Measurements from ENCODE around the gene ACP3.

The ACP3 gene

DNA sequence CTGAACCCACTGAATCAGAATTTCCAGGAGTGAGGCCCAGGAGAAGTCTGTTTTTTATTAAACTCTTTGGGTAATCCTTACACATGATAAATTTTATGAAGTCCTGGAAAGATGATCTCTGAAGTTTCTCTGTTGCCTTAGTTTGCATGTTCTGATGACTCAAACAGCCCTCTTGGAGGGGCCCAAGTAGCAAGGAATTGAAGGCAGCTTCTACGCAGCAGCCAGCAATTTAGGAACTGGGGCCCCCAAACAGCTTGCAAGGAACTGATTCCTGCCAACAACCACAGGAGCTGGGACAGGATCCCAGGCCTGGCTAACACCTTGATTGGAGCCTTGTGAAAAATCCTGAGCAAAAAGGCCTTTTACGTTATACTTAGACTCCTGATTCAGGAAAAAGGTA is 5.4 kb upstream of the ACP3 start:
- DNase-seq (ENCODE audit: low read depth in 1 of 2, low spot score in 1 of 2), result no peak

DNA sequence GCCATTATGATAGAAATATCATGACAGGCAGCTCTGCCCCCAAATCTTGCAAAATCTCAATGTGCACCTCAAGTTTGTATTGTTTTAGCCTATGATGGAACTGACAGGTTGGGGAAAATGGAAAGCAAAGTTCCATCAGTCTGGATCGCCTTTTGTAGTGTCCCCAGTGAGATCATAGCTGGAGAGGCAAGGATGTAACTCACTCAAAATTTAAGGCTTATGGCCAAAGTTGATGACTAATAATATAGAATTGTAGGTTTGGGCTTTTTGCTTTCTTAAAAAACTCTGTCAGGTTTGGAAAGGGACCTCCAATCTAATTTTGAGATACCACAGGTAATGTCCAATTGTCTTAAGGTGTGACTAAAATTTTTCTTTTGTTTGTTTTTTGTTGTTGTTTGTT is 1.4 kb upstream of the ACP3 start:
- DNase-seq (ENCODE audit: low read depth in 1 of 2, low spot score in 1 of 2), result no peak

- no peak for DNase-seq (ENCODE audit: low read depth in 1 of 2, low spot score in 1 of 2)
Measured at GRCh38 chr3:132318451-132318850, 1.2 kb downstream of the ACP3 start.

DNA sequence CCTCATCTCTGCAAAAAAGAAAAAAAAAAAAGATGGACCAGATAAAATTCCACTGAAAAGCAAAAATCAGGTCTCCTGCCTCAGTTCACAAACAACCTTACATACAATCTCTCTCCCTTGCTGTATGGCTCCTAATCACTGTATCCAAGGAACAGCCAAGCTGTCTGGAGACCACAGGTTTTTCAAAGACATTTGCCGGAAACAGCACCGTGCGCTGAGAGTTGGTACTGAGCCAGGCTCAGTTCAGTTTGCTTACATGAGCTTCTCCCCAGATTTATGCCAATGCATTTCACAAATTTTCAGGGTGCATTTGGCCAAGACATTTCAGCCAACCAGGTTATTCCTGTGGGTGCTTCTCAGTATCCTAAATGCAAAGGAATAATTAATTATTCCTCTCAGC is 4.1 kb downstream of the ACP3 start:
- no peak for DNase-seq (ENCODE audit: low read depth in 1 of 2, low spot score in 1 of 2)

- no peak for DNase-seq (ENCODE audit: low read depth in 1 of 2, low spot score in 1 of 2)
Measured at GRCh38 chr3:132325103-132325606, 7.9 kb downstream of the ACP3 start.

GRCh38 chr3:132325634-132326033 is 8.4 kb downstream of the ACP3 start:
- no peak for DNase-seq (ENCODE audit: low read depth in 1 of 2, low spot score in 1 of 2)

DNA sequence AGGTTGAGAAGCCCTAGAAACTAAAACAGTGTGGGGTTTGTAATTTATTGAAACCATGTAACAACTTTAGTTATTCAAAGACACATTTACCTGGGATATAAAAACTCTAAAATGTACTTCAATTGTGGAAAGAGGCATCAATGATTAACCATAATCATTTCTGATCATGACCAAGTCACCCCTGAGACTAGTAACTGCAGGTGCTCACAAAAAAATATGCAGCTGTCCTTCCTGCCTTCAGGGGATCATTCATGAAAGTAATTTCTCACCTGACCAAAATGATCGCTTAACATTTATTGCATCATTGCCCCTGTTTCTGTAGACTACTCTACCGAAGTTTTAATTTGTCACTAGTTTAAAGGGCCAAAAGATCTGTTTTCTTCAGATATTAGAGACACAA is 9.0 kb downstream of the ACP3 start:
- DNase-seq (ENCODE audit: low read depth in 1 of 2, low spot score in 1 of 2), result no peak

DNA sequence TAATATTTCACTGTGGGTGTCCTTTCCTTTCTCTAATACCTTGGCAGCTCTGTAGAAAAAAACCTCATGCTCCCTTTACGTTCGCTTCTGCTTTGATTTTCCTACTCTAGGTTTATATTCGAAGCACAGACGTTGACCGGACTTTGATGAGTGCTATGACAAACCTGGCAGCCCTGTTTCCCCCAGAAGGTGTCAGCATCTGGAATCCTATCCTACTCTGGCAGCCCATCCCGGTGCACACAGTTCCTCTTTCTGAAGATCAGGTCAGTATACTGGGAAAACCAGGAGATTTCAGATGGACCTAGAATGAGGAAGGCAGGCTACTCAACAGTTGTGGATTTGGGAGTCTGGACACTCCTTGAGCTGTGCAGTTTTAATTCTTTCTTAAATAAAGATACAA is 14.9 kb downstream of the ACP3 start:
- DNase-seq (ENCODE audit: low read depth in 1 of 2, low spot score in 1 of 2), result no peak

- DNase-seq (ENCODE audit: low read depth in 1 of 2, low spot score in 1 of 2), result no peak
Measured at GRCh38 chr3:132332508-132332907, 15.3 kb downstream of the ACP3 start.

- no peak for DNase-seq (ENCODE audit: low read depth in 1 of 2, low spot score in 1 of 2)
Measured at GRCh38 chr3:132341746-132342145, 24.5 kb downstream of the ACP3 start.

DNA sequence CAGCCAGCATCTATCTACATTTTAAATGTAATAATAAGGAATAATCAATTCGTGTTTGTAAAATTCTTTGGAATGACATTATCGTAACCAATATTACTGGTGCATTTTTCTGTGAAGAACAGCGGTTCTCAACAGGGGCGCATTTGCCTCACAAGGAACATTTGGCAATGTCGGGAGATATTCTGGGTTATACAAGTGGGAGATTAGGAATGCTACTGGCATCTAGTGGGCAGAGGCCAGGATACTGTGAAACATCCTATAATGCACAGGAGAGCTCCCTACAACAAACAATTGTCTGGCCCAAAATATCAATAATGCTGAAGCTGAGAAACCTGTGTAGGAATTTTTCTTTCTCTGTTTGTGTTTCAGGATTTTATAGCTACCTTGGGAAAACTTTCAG is 25.0 kb downstream of the ACP3 start:
- DNase-seq (ENCODE audit: low read depth in 1 of 2, low spot score in 1 of 2), result no peak

GRCh38 chr3:132342610-132343009 is 25.4 kb downstream of the ACP3 start:
- DNase-seq (ENCODE audit: low read depth in 1 of 2, low spot score in 1 of 2), result no peak

DNA sequence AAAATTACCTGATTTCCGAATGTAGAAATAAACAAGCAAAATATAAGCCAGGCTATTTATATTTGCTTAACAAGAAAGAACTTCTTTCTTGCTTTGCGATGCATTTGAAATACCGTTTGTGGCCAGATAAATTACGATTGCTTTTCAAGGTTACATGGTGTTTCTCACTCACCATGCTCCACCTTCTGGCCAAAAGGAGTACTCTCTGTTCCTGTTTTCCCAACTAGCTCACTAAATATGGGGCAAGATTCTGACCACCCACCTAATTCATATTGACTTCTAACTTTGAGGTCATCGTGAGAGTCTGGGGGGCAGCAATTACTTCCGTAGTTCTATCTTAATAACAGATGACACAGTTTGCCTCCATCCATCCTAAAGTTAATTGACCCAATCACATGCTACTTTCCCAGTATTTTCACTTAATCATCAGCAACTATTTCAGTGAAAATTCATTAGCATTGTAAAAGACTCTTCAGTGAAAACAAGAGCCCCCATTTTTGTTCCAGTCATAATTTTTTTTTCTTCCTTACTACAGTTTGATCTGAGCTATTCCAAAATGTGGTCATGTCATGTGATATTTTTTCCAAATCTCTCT is 25.9 kb downstream of the ACP3 start:
- DNase-seq (ENCODE audit: low read depth in 1 of 2, low spot score in 1 of 2), result no peak

DNA sequence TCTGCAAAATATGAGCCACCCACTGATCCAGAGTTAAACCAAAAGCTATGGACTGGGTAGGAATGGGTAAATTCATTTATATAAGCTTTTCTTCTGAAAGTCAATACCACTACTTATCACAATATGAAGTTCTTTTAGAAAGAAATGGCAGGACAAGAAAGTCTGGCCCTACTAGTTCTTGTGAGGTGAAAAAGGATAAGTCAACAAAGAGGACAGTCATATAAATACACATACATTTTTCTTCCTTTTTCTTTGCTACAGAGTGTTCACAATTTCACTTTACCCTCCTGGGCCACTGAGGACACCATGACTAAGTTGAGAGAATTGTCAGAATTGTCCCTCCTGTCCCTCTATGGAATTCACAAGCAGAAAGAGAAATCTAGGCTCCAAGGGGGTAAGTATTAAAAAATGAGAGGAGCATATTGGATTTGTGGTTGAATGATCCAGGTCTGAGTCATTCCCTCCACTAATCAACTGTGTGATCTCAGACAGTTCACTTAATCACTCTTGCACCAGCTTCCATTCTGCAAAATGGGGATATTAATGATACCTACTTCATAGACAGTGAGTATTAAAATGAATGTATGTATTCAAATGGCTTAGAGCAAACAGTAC is 27.6 kb downstream of the ACP3 start:
- no peak for DNase-seq (ENCODE audit: low read depth in 1 of 2, low spot score in 1 of 2)

GRCh38 chr3:132346841-132347736 is 29.9 kb downstream of the ACP3 start:
- no peak for DNase-seq (ENCODE audit: low read depth in 1 of 2, low spot score in 1 of 2)

- DNase-seq (ENCODE audit: low read depth in 1 of 2, low spot score in 1 of 2), result no peak
Measured at GRCh38 chr3:132347811-132348210, 30.6 kb downstream of the ACP3 start.

DNA sequence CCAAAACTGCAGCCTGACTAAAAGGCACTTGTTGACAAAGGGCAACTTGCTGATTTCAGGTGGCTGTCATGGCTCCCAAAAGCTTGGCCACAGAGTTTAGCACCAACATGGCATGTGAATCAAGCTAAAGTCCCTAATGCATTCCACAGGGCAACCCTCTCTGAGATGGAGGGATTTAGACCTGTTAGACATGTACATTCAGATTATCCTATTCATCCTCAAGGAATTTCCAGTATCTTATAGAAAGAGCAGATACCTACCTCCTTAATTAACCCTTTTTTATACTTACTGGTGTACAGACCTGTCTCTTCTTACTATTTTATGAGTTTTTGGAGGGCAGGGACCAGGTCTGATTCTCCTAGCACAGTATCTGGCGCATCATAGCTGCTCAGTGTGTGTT is 31.3 kb downstream of the ACP3 start:
- no peak for DNase-seq (ENCODE audit: low read depth in 1 of 2, low spot score in 1 of 2)

DNA sequence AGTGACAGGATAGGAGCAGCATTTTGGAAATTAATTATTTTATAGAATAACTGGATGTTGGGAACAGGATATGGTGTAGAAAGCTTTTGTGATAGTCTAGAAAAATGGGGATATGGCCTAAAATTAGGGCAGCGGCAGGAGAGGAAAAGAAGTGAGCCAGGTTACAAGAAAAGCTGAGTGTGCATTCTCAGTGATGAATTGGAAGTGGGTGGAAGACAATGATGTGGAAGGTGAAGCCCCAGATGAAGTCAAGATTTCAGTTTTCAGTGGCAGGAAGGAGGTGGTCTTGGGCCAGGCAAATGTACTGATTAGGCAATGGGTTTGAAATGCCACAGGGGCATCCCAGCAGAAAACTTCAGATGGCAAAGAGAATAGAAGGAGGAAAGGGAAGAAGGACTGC is 33.6 kb downstream of the ACP3 start:
- DNase-seq (ENCODE audit: low read depth in 1 of 2, low spot score in 1 of 2), result no peak

DNA sequence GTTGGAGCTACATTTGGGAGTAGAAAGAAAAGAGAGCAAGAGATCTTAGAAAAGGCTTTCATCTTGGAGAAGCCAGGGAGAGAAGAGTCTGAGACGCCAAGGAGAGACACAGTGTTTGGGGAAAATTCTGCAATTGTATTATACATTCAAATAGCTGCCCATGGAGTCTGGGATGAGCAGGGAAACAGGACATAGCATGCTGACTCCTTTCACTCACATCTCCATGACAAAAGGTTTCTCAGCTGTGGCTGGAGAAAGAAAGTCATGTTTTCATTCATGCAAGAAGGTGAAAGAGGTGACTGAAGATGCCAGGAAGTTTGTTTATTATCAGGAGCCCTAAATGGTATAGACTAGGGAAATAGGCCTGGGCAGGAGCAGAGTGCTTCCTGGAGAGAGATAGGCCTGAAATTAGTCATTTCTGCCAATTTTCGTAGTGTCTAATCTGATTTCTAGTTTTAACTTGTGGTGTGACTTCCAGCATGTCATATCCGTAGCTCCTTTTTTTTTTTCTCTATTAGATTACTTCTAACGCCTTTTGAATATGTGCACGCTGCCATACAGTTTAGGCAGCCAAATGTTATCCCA is 34.1 kb downstream of the ACP3 start:
- DNase-seq (ENCODE audit: low read depth in 1 of 2, low spot score in 1 of 2), result no peak

DNA sequence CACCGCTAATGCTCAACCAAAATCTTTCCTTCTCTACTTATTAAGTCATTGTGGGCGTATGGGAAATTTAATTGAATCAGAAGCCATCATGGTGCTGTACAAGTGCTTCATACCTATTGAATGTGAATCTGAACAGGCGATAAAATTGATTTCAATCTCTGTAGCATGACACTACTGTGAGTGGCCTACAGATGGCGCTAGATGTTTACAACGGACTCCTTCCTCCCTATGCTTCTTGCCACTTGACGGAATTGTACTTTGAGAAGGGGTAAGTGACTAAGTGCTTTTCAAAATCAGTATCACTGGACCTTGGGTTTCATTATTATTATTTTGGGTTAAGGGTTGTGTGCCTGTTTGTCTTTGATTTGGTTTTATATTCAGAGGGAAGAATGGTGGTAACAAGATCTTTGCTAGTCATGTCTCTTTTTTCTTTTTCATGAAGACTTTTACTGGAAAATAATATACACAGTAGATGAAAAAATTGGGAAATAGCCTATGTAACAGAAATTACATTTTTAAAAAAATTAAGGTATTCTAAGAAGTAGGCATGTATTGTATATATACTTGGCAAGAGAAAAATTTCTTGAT is 35.4 kb downstream of the ACP3 start:
- peak; percentile 11 for DNase-seq (ENCODE audit: low read depth in 1 of 2, low spot score in 1 of 2)

DNA sequence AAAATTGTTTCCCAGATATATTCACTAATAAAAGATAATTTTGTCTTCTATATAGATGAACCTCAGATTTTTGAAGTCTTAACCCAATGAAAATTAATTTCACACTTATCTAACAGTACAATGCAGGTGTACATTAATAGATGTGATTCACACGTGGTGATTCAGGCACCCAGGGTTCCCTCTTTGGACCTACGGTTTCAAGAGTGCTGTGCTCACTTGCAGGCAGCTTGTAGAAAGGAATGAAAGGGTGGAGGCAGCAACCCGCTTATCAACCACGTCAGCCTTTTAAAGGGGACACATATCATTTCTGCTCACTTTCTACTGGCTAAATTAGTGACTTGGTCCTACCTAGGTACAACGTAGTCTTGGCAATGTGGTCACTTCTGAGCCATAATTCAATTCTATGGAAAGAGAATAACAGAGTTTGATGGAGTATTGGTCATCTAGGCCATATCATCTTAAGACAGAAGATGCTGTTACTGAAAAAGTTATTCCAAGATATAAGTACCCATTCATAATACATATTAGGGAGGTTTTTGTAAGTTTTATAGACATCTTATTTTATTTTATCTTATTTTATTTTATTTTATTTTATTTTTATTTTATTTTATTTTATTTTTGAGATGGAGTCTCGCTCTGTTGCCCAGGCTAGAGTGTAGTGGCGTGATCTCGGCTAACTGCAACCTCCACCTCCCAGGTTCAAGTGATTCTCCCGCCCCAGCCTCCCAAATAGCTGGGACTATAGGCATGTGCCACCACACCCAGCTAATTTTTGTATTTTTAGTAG is 37.9 kb downstream of the ACP3 start:
- no peak for DNase-seq (ENCODE audit: low read depth in 1 of 2, low spot score in 1 of 2)

Measured in stimulated activated CD4-positive, alpha-beta T cell treated with anti-CD3 and anti-CD28 coated beads, Interleukin-15, amount 100 ng/mL, for 1 hour (primary cell).